H1 (cell line): Measurements from ENCODE around the gene SLC6A17. TPM values are rescaled to one million over a fixed set of nuclear protein-coding genes. Genes with fewer than 3 reads are reported as not detected.

Experiments used
- CTCF ChIA-PET: fragments of 300-600 bp; sonication (Branson Sonifier 250); formaldehyde crosslinking; loops from one replicate; lab custom pipeline; 2021; ENCODE audit not compliant: partially characterized antibody; lab: Charles Lee
- POLR2A ChIA-PET: fragments of 300-600 bp; sonication (Branson Sonifier 250); formaldehyde crosslinking; loops from one replicate; lab custom pipeline; 2021; ENCODE audit warnings: inconsistent platforms; ENCODE audit not compliant: partially characterized antibody; lab: Charles Lee
- DNase-seq, 2 experiments: peaks; one replicate each; pipeline versions ENCODE4 v3.0.0 to v3.0.0-alpha.2; 2010 to 2022; ENCODE audit warnings: low spot score in 2 of 2, low read depth in 1 of 2, mixed read lengths in 1 of 2
- FAIRE-seq: peaks from 2 replicates; lab custom pipeline; 2011; peaks lifted over from hg19 to GRCh38; lab: Jason Lieb, UNC
- H2AFZ ChIP-seq: 2 replicates; pipeline ENCODE4 v1.8.1; 2012; ENCODE audit warnings: low read length, inconsistent platforms
- H2AK5ac ChIP-seq: 2 replicates; pipeline ENCODE4 v1.6.1; 2013; ENCODE audit warnings: low read depth, low read length
- H2BK120ac ChIP-seq: replicated peaks from 2 replicates; pipeline ENCODE3; 2013; ENCODE audit warnings: low read depth, low read length, inconsistent platforms
- H2BK12ac ChIP-seq: 2 replicates; pipeline ENCODE4 v1.6.1; 2013; ENCODE audit warnings: low read depth, low read length
- H2BK15ac ChIP-seq: 2 replicates; pipeline ENCODE4 v1.6.1; 2013; ENCODE audit warnings: low read length
- H2BK20ac ChIP-seq: 2 replicates; pipeline ENCODE4 v1.6.1; 2013; ENCODE audit warnings: low read length
- H2BK5ac ChIP-seq: 2 replicates; pipeline ENCODE4 v1.6.1; 2013; ENCODE audit warnings: low read depth, low read length
- H3K14ac ChIP-seq: 2 replicates; pipeline ENCODE4 v1.6.1; 2013; ENCODE audit warnings: inconsistent platforms; ENCODE audit not compliant: insufficient read length
- H3K18ac ChIP-seq: 2 replicates; pipeline ENCODE4 v1.6.1; 2013; ENCODE audit warnings: low read length; ENCODE audit errors: extremely low read depth
- H3K23ac ChIP-seq: 2 replicates; pipeline ENCODE4 v1.6.1; 2013; ENCODE audit warnings: inconsistent platforms; ENCODE audit not compliant: insufficient read length
- H3K23me2 ChIP-seq: 2 replicates; pipeline ENCODE4 v1.6.1; 2013; ENCODE audit warnings: low read depth, low read length
- H3K27ac ChIP-seq: 2 replicates; pipeline ENCODE4 v1.6.1; 2011; ENCODE audit warnings: low read depth, low read length, inconsistent platforms
- H3K27me3 ChIP-seq, 4 experiments: replicated peaks in 1 of 4; 1 replicate in 1 of 4; 2 replicates in 3 of 4; pipeline versions ENCODE4 v1.6.1 to v1.8.1; 2011 to 2013; ENCODE audit warnings: low read length in 3 of 4, mild to moderate bottlenecking in 3 of 4, inconsistent platforms in 2 of 4, mixed read lengths in 2 of 4, moderate library complexity in 1 of 4; ENCODE audit not compliant: control insufficient read depth in 3 of 4, insufficient read depth in 3 of 4; ENCODE audit errors: extremely low read depth in 1 of 4
- H3K36me3 ChIP-seq, 4 experiments: 2 replicates each; pipeline versions ENCODE4 v1.6.1 to v1.8.1; 2011 to 2013; ENCODE audit warnings: mild to moderate bottlenecking in 4 of 4, low read length in 3 of 4, moderate library complexity in 2 of 4, control low read depth in 1 of 4, inconsistent platforms in 1 of 4; ENCODE audit not compliant: insufficient read depth in 4 of 4, control insufficient read depth in 2 of 4
- H3K4ac ChIP-seq: replicated peaks from 2 replicates; pipeline ENCODE3; 2013; ENCODE audit warnings: low read length, low read depth, mixed read lengths, inconsistent platforms; ENCODE audit not compliant: insufficient read length
- H3K4me1 ChIP-seq, 4 experiments: replicated peaks in 1 of 4; 1 replicate in 1 of 4; 2 replicates in 3 of 4; pipeline versions ENCODE4 v1.6.1 to v1.8.1; 2011 to 2013; ENCODE audit warnings: low read length in 3 of 4, inconsistent platforms in 2 of 4, mixed read lengths in 1 of 4; ENCODE audit not compliant: insufficient read depth in 4 of 4, control insufficient read depth in 3 of 4
- H3K4me2 ChIP-seq, 2 experiments: 2 replicates each; pipeline versions ENCODE4 v1.6.1 to v1.8.1; 2011 to 2013; ENCODE audit warnings: low read depth in 2 of 2, low read length in 2 of 2, control low read depth in 1 of 2, inconsistent platforms in 1 of 2, mild to moderate bottlenecking in 1 of 2; ENCODE audit not compliant: insufficient read depth in 1 of 2
- H3K4me3 ChIP-seq, 4 experiments: fragments of 200-600, 300-600 bp in 1 of 4; sonication (generic), shearing (Covaris generic), sonication (Bioruptor Twin) in 1 of 4; 2 replicates each; pipeline versions ENCODE4 v1.5.1 to v1.8.1; 2011 to 2016; ENCODE audit warnings: low read length in 4 of 4, low read depth in 3 of 4, control low read depth in 2 of 4, inconsistent platforms in 2 of 4, mild to moderate bottlenecking in 2 of 4, mixed read lengths in 1 of 4, moderate library complexity in 1 of 4; ENCODE audit not compliant: insufficient read depth in 2 of 4; ENCODE audit errors: extremely low read depth in 1 of 4
- H3K56ac ChIP-seq: replicated peaks from 2 replicates; pipeline ENCODE3; 2013; ENCODE audit warnings: low read depth, mild to moderate bottlenecking, mixed read lengths, low read length, inconsistent platforms; ENCODE audit not compliant: insufficient read length
- H3K79me1 ChIP-seq: 2 replicates; pipeline ENCODE4 v1.6.1; 2013; ENCODE audit warnings: low read depth, low read length, control low read depth
- H3K79me2 ChIP-seq, 2 experiments: 2 replicates each; pipeline versions ENCODE4 v1.6.1 to v1.8.1; 2012 to 2013; ENCODE audit warnings: low read length in 2 of 2, mild to moderate bottlenecking in 2 of 2, inconsistent platforms in 1 of 2; ENCODE audit not compliant: insufficient read depth in 2 of 2, control insufficient read depth in 1 of 2
- H3K9ac ChIP-seq, 4 experiments: replicated peaks in 1 of 4; 1 replicate in 1 of 4; 2 replicates in 3 of 4; pipeline versions ENCODE4 v1.6.1 to v1.8.1; 2011 to 2013; ENCODE audit warnings: low read depth in 3 of 4, low read length in 3 of 4, control low read depth in 2 of 4, mild to moderate bottlenecking in 2 of 4, moderate library complexity in 2 of 4, inconsistent platforms in 1 of 4; ENCODE audit errors: extremely low read depth in 1 of 4
- H3K9me3 ChIP-seq, 2 experiments: 2 replicates each; pipeline versions ENCODE4 v1.6.1 to v1.8.1; 2012 to 2013; ENCODE audit warnings: mild to moderate bottlenecking in 2 of 2, moderate library complexity in 2 of 2, control low read depth in 1 of 2, inconsistent platforms in 1 of 2, low read depth in 1 of 2, low read length in 1 of 2, mixed read lengths in 1 of 2; ENCODE audit not compliant: insufficient read depth in 2 of 2
- H4K20me1 ChIP-seq, 2 experiments: replicated peaks in 1 of 2; 2 replicates each; pipeline versions ENCODE3 to v1.8.1; 2011 to 2013; ENCODE audit warnings: inconsistent platforms in 2 of 2, low read length in 2 of 2, mild to moderate bottlenecking in 1 of 2; ENCODE audit not compliant: insufficient read depth in 2 of 2, control insufficient read depth in 1 of 2
- H4K5ac ChIP-seq: 2 replicates; pipeline ENCODE4 v1.6.1; 2013; ENCODE audit warnings: low read length, low read depth, mixed read lengths, inconsistent platforms; ENCODE audit not compliant: insufficient read length
- H4K8ac ChIP-seq: 2 replicates; pipeline ENCODE4 v1.8.0; 2013; ENCODE audit warnings: mild to moderate bottlenecking, moderate library complexity, low read length, inconsistent platforms; ENCODE audit not compliant: insufficient read depth; ENCODE audit errors: extremely low read depth
- H4K91ac ChIP-seq: replicated peaks from 2 replicates; pipeline ENCODE3; 2013; ENCODE audit warnings: low read length, mixed read lengths, inconsistent platforms; ENCODE audit not compliant: insufficient read length
- ATF3 ChIP-seq: IDR thresholded peaks from 2 replicates; pipeline ENCODE4 v1.6.1; 2011; ENCODE audit warnings: low read depth, mild to moderate bottlenecking, low read length; ENCODE audit not compliant: insufficient read depth
- HDAC6 ChIP-seq: IDR thresholded peaks from one replicate; pipeline ENCODE4 v1.7.1; 2012; ENCODE audit warnings: low read depth, mild to moderate bottlenecking, inconsistent platforms, low read length, moderate library complexity
- KDM1A ChIP-seq: fragments of 200-600, 300-600 bp; sonication (generic); IDR thresholded peaks from 2 replicates; pipeline ENCODE4 v1.7.1; 2016; ENCODE audit warnings: mild to moderate bottlenecking, low read length, borderline replicate concordance
- TBP ChIP-seq: IDR thresholded peaks from 2 replicates; pipeline ENCODE4 v1.6.1; 2011; ENCODE audit warnings: low read depth, low read length, improper control_type of control experiment
- WGBS, 2 experiments: shearing (Covaris generic) in 1 of 2; methylation state at CpG; one replicate each; pipeline versions ENCODE4 v1.1.6 to v1.1.7; 2013 to 2015; ENCODE audit warnings: low lambda C conversion rate in 2 of 2, mixed read lengths in 2 of 2, inconsistent platforms in 1 of 2, low coverage in 1 of 2, missing lambda C conversion rate in 1 of 2; ENCODE audit not compliant: insufficient replicate concordance in 2 of 2, insufficient coverage in 1 of 2, insufficient read length in 1 of 2; ENCODE audit errors: extremely low coverage in 1 of 2, missing lambda C conversion rate in 1 of 2; 5-methylcytosine and 5-hydroxymethylcytosine counted together
- polyA plus RNA-seq, 7 experiments: library from polyadenylated mRNA; depleted of rRNA in 3 of 7; stranded (reverse) in 5 of 7; unstranded in 2 of 7; fragments of >200 nt in 5 of 7; fragments of 200-250 nt in 2 of 7; gene quantifications; 1 replicate in 5 of 7; 2 replicates in 1 of 7; 4 replicates in 1 of 7; pipeline versions ENCODE4 v1.2.1 to v1.2.3, GENCODE V29; 2011 to 2013; ENCODE audit warnings: missing spikeins in 2 of 7, mixed read lengths in 2 of 7
- total RNA-seq: library from RNA; stranded (reverse); fragmentation: NEBNext Ultra II Directional; extraction: Animal tissue kit (Norgen Biotek cat#: 25700); gene quantifications from 2 replicates; pipeline ENCODE4 v1.2.1, GENCODE V29; 2021
- TF ChIP-seq, protein P1 (sequence below): IDR thresholded peaks from 2 replicates; pipeline ENCODE4 v1.6.1; 2011; ENCODE audit warnings: low read length, improper control_type of control experiment

Gene SLC6A17
- total and polyA plus RNA-seq, 2 of the 8 experiments (the other 6 are each of a cell fraction or from before 2014, with no cell fraction given): 0.15 to 0.28 TPM

- no peak overlapping the region for H3K4me3 ChIP-seq
- H4K8ac ChIP-seq: no peak overlapping the region
- H2BK15ac ChIP-seq: no peak overlapping the region
- no peaks in the 10 kb centered on the region for H3K4me1 ChIP-seq
- no peak overlapping the region for H2BK5ac ChIP-seq
- no peaks in the 10 kb centered on the region for H4K20me1 ChIP-seq
- TF ChIP-seq HDAC6 (no peak), KDM1A (no peak), ATF3 (no peak), TBP (no peak)
- TF ChIP-seq, protein P1, sequence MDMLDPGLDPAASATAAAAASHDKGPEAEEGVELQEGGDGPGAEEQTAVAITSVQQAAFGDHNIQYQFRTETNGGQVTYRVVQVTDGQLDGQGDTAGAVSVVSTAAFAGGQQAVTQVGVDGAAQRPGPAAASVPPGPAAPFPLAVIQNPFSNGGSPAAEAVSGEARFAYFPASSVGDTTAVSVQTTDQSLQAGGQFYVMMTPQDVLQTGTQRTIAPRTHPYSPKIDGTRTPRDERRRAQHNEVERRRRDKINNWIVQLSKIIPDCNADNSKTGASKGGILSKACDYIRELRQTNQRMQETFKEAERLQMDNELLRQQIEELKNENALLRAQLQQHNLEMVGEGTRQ: no peak
- H3K56ac ChIP-seq: no peak overlapping the region
- no peaks in the 10 kb centered on the region for H3K27me3 ChIP-seq
- H3K18ac ChIP-seq: no peak overlapping the region
- H2BK12ac ChIP-seq: no peak overlapping the region
- no peak overlapping the region for H3K4me2 ChIP-seq
- H4K91ac ChIP-seq: no peak overlapping the region
- H4K5ac ChIP-seq: no peak overlapping the region
- no peak overlapping the region for H3K9ac ChIP-seq
- no peak overlapping the region for H3K4ac ChIP-seq
- FAIRE-seq: no peak
- H3K79me2 ChIP-seq: no peaks in the 10 kb centered on the region
- H2AK5ac ChIP-seq: no peak overlapping the region
- H2BK120ac ChIP-seq: no peak overlapping the region
- CTCF ChIA-PET: interaction anchor here (1.0 to 4.7 kb wide), 9 partner anchors 9 to 304 kb away, joined by 3 to 30 read pairs (median 5); no protein-coding TSS in a partner anchor
- H2AFZ ChIP-seq: no peak overlapping the region
- POLR2A ChIA-PET: no interaction called here
- no peaks in the 10 kb centered on the region for H3K36me3 ChIP-seq
- H3K23me2 ChIP-seq: no peaks in the 10 kb centered on the region
- H2BK20ac ChIP-seq: no peak overlapping the region
- H3K23ac ChIP-seq: no peak overlapping the region
- no peak for DNase-seq
- H3K27ac ChIP-seq: no peak overlapping the region
- H3K79me1 ChIP-seq: no peaks in the 10 kb centered on the region
- H3K9me3 ChIP-seq: no peaks in the 10 kb centered on the region
- WGBS, 2 experiments: 83% methylated on average over 8 of the region's 8 CpGs; no CpG with 5 or more reads in 1 of the 2 experiments
- no peak overlapping the region for H3K14ac ChIP-seq
These were observed 42.2 kb downstream of the SLC6A17 start for GRCh38 chr1:110192541-110192940.
